Caco-2 (cell line): ENCODE measurements around the gene NOVA1. TPM values are rescaled to one million over a fixed set of nuclear protein-coding genes. Genes with fewer than 3 reads are reported as not detected.

ENCODE experiments used
- BruUV-seq: library from RNA; stranded (reverse); fragments of 400-500 nt; replicated peaks from 2 replicates; lab custom pipeline; 2021; lab: Mats Ljungman, UMichigan
- CTCF ChIA-PET: fragments of 300-600 bp; sonication (Branson Sonifier 250); formaldehyde crosslinking; loops from one replicate; lab custom pipeline; 2022; ENCODE audit warnings: antibody characterized with exemption; lab: Charles Lee
- POLR2A ChIA-PET: fragments of 300-600 bp; sonication (Branson Sonifier 250); formaldehyde crosslinking; loops from one replicate; lab custom pipeline; 2022; ENCODE audit warnings: antibody characterized with exemption; lab: Charles Lee
- DNase-seq, 2 experiments: peaks; one replicate each; pipeline versions ENCODE4 v3.0.0 to v3.0.0-alpha.2; 2020 to 2022
- H3K27me3 ChIP-seq: replicated peaks from 2 replicates; pipeline ENCODE4 v1.6.0; 2011; ENCODE audit warnings: low read length; ENCODE audit not compliant: control insufficient read depth, insufficient read depth
- H3K36me3 ChIP-seq: 2 replicates; pipeline ENCODE4 v1.5.1; 2011; ENCODE audit warnings: low read length; ENCODE audit not compliant: control insufficient read depth, insufficient read depth
- H3K4me1 ChIP-seq: fragments of 250-450 bp; sonication (Bioruptor Pico); 2 replicates; pipeline ENCODE4 v1.5.1; 2020; ENCODE audit warnings: mild to moderate bottlenecking
- H3K4me3 ChIP-seq: 2 replicates; pipeline ENCODE4 v1.5.1; 2011; ENCODE audit warnings: low read depth, mild to moderate bottlenecking, control low read depth, low read length
- H3K9me3 ChIP-seq: fragments of 250-450 bp; sonication (Bioruptor Pico); 2 replicates; pipeline ENCODE4 v1.5.1; 2020; ENCODE audit warnings: mild to moderate bottlenecking, moderate library complexity
- H3K27ac Mint-ChIP-seq: one replicate; pipeline ENCODE4 v1.8.0; 2022; ENCODE audit warnings: mixed read lengths; ENCODE audit not compliant: unreplicated experiment
- H3K27me3 Mint-ChIP-seq: one replicate; pipeline ENCODE4 v1.8.0; 2022; ENCODE audit warnings: mixed read lengths; ENCODE audit not compliant: insufficient read depth, unreplicated experiment
- H3K36me3 Mint-ChIP-seq: one replicate; pipeline ENCODE4 v1.8.0; 2022; ENCODE audit warnings: mild to moderate bottlenecking, mixed read lengths; ENCODE audit not compliant: insufficient read depth, unreplicated experiment
- H3K4me1 Mint-ChIP-seq: one replicate; pipeline ENCODE4 v1.8.0; 2022; ENCODE audit warnings: low read depth, mixed read lengths; ENCODE audit not compliant: unreplicated experiment
- H3K4me3 Mint-ChIP-seq: one replicate; pipeline ENCODE4 v1.8.0; 2022; ENCODE audit warnings: mild to moderate bottlenecking, moderate library complexity, mixed read lengths; ENCODE audit not compliant: unreplicated experiment
- H3K9me3 Mint-ChIP-seq: one replicate; pipeline ENCODE4 v1.8.0; 2022; ENCODE audit warnings: mixed read lengths; ENCODE audit not compliant: unreplicated experiment
- intact Hi-C: fragments of 100-400 bp; cut with micrococcal nuclease; formaldehyde crosslinking; loops from one replicate; pipeline ENCODE4 v1.10.0; 2022; ENCODE audit not compliant: unreplicated experiment
- total RNA-seq: library from RNA; stranded (reverse); gene quantifications from 2 replicates; pipeline ENCODE4 v1.2.3, GENCODE V29; 2022
- TF ChIP-seq, protein P1 (sequence below), 2 experiments: fragments of 200-600 bp in 1 of 2; IDR thresholded peaks; 1 replicate in 1 of 2; 2 replicates in 1 of 2; pipeline versions ENCODE4 v1.5.1 to v1.8.0; 2011 to 2022; ENCODE audit warnings: antibody characterized with exemption in 1 of 2, control low read depth in 1 of 2, inconsistent platforms in 1 of 2, low read depth in 1 of 2, low read length in 1 of 2, mild to moderate bottlenecking in 1 of 2, moderate library complexity in 1 of 2; ENCODE audit not compliant: insufficient read depth in 1 of 2, severe bottlenecking in 1 of 2, unreplicated experiment in 1 of 2

The NOVA1 gene
- total RNA-seq, 1 experiment from 2014 or later, result not detected

DNA sequence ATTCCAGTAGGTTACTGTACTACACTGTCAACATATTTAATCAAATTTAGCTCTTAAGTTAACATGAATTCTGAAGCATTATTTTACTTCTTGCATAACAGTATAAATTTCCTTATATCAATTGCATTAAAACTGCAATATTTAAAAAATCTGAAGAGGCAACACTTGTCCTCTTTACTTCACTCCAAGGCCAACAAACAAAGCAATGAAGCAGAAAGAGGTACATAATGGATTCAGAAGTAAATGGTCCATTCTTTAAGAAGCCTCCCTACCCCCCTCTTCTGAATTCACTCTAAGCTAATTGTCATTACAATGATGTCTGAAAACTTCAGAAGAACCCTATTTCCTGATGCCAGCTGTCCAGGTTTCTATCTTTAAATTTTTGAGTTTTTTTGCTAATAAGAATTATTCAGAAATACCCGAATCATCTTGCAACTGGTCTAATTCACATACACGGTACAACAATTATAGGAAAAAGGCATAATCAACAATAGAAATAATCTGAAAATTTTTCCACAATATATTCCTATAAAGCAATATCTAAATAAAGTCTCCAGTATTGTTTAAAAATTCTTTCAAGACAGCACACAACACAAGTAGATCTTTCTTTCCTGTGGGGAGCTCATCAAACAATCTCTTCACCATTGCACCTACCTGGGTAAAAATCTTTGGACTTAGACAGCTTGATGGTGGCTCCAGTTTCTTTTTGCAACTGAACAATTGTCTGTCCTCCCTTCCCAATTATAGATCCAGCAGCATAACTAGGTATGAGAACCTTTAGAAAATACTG, 2.9 kb downstream of the NOVA1 start:
- TF ChIP-seq, protein P1, sequence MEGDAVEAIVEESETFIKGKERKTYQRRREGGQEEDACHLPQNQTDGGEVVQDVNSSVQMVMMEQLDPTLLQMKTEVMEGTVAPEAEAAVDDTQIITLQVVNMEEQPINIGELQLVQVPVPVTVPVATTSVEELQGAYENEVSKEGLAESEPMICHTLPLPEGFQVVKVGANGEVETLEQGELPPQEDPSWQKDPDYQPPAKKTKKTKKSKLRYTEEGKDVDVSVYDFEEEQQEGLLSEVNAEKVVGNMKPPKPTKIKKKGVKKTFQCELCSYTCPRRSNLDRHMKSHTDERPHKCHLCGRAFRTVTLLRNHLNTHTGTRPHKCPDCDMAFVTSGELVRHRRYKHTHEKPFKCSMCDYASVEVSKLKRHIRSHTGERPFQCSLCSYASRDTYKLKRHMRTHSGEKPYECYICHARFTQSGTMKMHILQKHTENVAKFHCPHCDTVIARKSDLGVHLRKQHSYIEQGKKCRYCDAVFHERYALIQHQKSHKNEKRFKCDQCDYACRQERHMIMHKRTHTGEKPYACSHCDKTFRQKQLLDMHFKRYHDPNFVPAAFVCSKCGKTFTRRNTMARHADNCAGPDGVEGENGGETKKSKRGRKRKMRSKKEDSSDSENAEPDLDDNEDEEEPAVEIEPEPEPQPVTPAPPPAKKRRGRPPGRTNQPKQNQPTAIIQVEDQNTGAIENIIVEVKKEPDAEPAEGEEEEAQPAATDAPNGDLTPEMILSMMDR (IDR thresholded peaks at IDR 0.05; ENCODE audit: insufficient read depth in 1 of 2, low read depth in 1 of 2, low read length in 1 of 2, severe bottlenecking in 1 of 2, unreplicated experiment in 1 of 2), result no peak
- no peak overlapping the region for H3K4me3 Mint-ChIP-seq
- H3K27me3 ChIP-seq, result no peaks in the 10 kb centered on the region

DNA sequence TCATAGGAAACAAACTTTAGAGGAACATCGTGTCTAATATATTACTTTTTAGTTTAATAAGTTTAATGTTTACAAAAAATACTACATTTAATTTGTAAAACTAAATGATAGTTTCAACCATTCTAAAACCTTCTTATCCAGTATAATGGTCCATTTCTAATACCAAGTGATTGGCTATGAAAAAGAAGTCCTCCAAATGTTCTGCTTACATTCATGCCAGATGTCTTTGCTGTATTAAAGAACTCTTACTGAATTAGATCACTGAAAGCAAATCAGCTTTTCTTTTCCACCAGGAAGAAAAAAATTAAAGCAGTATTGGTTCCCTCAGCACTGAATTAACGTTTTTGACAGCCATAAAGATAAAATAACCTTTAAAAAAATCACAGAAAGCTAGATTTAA, 3.7 kb downstream of the NOVA1 start:
- Mint-ChIP-seq H3K4me3 (no peak overlapping the region), H3K27ac (no peak overlapping the region), H3K27me3 (no peaks in the 10 kb centered on the region), H3K9me3 (no peaks in the 10 kb centered on the region), H3K36me3 (no peaks in the 10 kb centered on the region), H3K4me1 (no peaks in the 10 kb centered on the region)
- Histone ChIP-seq H3K4me1 (no peaks in the 10 kb centered on the region), H3K4me3 (no peak overlapping the region), H3K9me3 (no peaks in the 10 kb centered on the region), H3K36me3 (no peaks in the 10 kb centered on the region), H3K27me3 (no peaks in the 10 kb centered on the region)
- CTCF ChIA-PET, result no interaction called here
- no TSS peak for BruUV-seq
- intact Hi-C loops, result no loop called here
- TF ChIP-seq, protein P1 (IDR thresholded peaks at IDR 0.05; ENCODE audit: insufficient read depth in 1 of 2, low read depth in 1 of 2, low read length in 1 of 2, severe bottlenecking in 1 of 2, unreplicated experiment in 1 of 2), result no peak
- POLR2A ChIA-PET, result no interaction called here
- DNase-seq, result no peak

More for the DNA sequence above, 2.9 kb downstream of the NOVA1 start:
- H3K36me3 Mint-ChIP-seq, result no peaks in the 10 kb centered on the region
- no peak overlapping the region for H3K4me3 ChIP-seq
- H3K27me3 Mint-ChIP-seq, result peaks cover 2% of the 10 kb centered on the region
- CTCF ChIA-PET, result no interaction called here
- POLR2A ChIA-PET, result no interaction called here
- intact Hi-C loops, result no loop called here
- no peaks in the 10 kb centered on the region for H3K4me1 Mint-ChIP-seq
- no peaks in the 10 kb centered on the region for H3K36me3 ChIP-seq
- BruUV-seq, result no TSS peak
- H3K27ac Mint-ChIP-seq, result no peak overlapping the region
- no peaks in the 10 kb centered on the region for H3K9me3 ChIP-seq
- H3K9me3 Mint-ChIP-seq, result no peaks in the 10 kb centered on the region
- DNase-seq, result no peak
- H3K4me1 ChIP-seq, result no peaks in the 10 kb centered on the region

DNA sequence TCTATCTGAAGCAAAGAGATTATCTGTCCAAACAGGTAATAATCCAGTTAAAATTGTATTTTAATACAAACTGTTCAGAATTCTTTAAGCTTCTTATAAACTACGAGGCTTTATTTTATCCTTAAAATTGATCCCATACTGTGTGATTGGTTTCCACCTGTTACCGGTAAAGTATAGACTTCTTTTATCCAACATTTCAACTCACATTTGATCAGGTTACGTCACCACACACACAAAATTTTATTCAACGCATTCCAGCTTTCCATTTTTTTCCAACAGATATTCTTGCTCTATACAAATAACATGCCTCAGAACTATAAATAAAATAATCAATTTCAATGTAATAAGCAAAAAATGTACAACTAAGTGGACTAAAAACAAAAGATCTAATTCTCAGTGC, 4.5 kb downstream of the NOVA1 start:
- Histone ChIP-seq H3K9me3 (no peaks in the 10 kb centered on the region), H3K36me3 (no peaks in the 10 kb centered on the region), H3K27me3 (no peaks in the 10 kb centered on the region), H3K4me3 (no peak overlapping the region), H3K4me1 (no peaks in the 10 kb centered on the region)
- Mint-ChIP-seq H3K4me3 (no peak overlapping the region), H3K4me1 (no peaks in the 10 kb centered on the region), H3K36me3 (no peaks in the 10 kb centered on the region), H3K9me3 (no peaks in the 10 kb centered on the region), H3K27ac (no peak overlapping the region), H3K27me3 (no peaks in the 10 kb centered on the region)
- DNase-seq, result no peak
- no TSS peak for BruUV-seq
- TF ChIP-seq, protein P1 (IDR thresholded peaks at IDR 0.05; ENCODE audit: insufficient read depth in 1 of 2, low read depth in 1 of 2, low read length in 1 of 2, severe bottlenecking in 1 of 2, unreplicated experiment in 1 of 2), result no peak
- intact Hi-C loops, result no loop called here
- CTCF ChIA-PET, result no interaction called here
- POLR2A ChIA-PET, result no interaction called here
